ENCODE results near the gene BABAM2. TPM values are rescaled to one million over a fixed set of nuclear protein-coding genes. Genes with fewer than 3 reads are reported as not detected.

Gene BABAM2
- total RNA-seq, 6 experiments from 2014 or later: 17.1 to 39.4 (median 25.5) TPM

- H3K4me3 ChIP-seq: no peak overlapping the region
- H3K9me3 ChIP-seq: no peaks in the 10 kb centered on the region
- H3K27ac ChIP-seq: no peak overlapping the region
- no peaks in the 10 kb centered on the region for H3K36me3 ChIP-seq
- no peaks in the 10 kb centered on the region for H3K27me3 ChIP-seq
- TF ChIP-seq CTCF (IDR thresholded peaks at IDR 0.05) (no peak), POLR2A (IDR thresholded peaks at IDR 0.05) (no peak)
- peaks cover 0 to 37% (median 15%) of the 10 kb centered on the region in 4 donors for H3K4me1 ChIP-seq
- intact Hi-C loops (cut with DNase I): no loop called here
- DNase-seq (peak in 2 of 3 donors; percentile 19 to 54), ATAC-seq (no peak)
- WGBS (ENCODE audit: insufficient coverage, low coverage, low lambda C conversion rate, missing lambda C conversion rate): 60% methylated on average over 1 of the region's 6 CpGs
These were observed 456.1 kb downstream of the BABAM2 start for GRCh38 chr2:28346587-28346986.

- H3K27ac ChIP-seq: no peak overlapping the region
- WGBS (ENCODE audit: insufficient coverage, low coverage, low lambda C conversion rate, missing lambda C conversion rate): 94% methylated on average over 3 of the region's 6 CpGs
- no peak for ATAC-seq
These were observed 456.7 kb downstream of the BABAM2 start for GRCh38 chr2:28347193-28347592.

GRCh38 chr2:28347596-28347995 is 457.1 kb downstream of the BABAM2 start:
- 80% methylated on average over 3 of the region's 9 CpGs for WGBS (ENCODE audit: insufficient coverage, low coverage, low lambda C conversion rate, missing lambda C conversion rate)
- Histone ChIP-seq H3K27me3 (no peaks in the 10 kb centered on the region), H3K4me3 (no peak overlapping the region), H3K4me1 (peaks cover 0 to 28% (median 12%) of the 10 kb centered on the region in 4 donors), H3K27ac (no peak overlapping the region), H3K36me3 (no peaks in the 10 kb centered on the region), H3K9me3 (no peaks in the 10 kb centered on the region)
- intact Hi-C loops (cut with DNase I): no loop called here
- DNase-seq (peak in 1 of 3 donors; percentile 42), ATAC-seq (no peak)
- TF ChIP-seq CTCF (IDR thresholded peaks at IDR 0.05) (no peak), POLR2A (IDR thresholded peaks at IDR 0.05) (no peak)

More at GRCh38 chr2:28347193-28347592, 456.7 kb downstream of the BABAM2 start:
- Histone ChIP-seq H3K36me3 (no peaks in the 10 kb centered on the region), H3K9me3 (no peaks in the 10 kb centered on the region), H3K4me3 (no peak overlapping the region), H3K27me3 (no peaks in the 10 kb centered on the region), H3K4me1 (peaks cover 0 to 31% (median 12%) of the 10 kb centered on the region in 4 donors)
- TF ChIP-seq CTCF (IDR thresholded peaks at IDR 0.05) (no peak), POLR2A (IDR thresholded peaks at IDR 0.05) (no peak)
- DNase-seq: no peak
- intact Hi-C loops (cut with DNase I): no loop called here

GRCh38 chr2:28348149-28348567 is 457.6 kb downstream of the BABAM2 start:
- WGBS (ENCODE audit: insufficient coverage, low coverage, low lambda C conversion rate, missing lambda C conversion rate): 86% methylated on average over 1 of the region's 10 CpGs
- intact Hi-C loops (cut with DNase I): no loop called here

More at GRCh38 chr2:28348149-28348567, 457.6 kb downstream of the BABAM2 start:
- peaks cover 0 to 23% (median 10%) of the 10 kb centered on the region in 4 donors for H3K4me1 ChIP-seq
- H3K27ac ChIP-seq: no peak overlapping the region
- no peak overlapping the region for H3K4me3 ChIP-seq
- no peaks in the 10 kb centered on the region for H3K36me3 ChIP-seq
- no peak for TF ChIP-seq CTCF (IDR thresholded peaks at IDR 0.05)
- TF ChIP-seq POLR2A (IDR thresholded peaks at IDR 0.05): no peak
- no peaks in the 10 kb centered on the region for H3K9me3 ChIP-seq
- ATAC-seq (no peak), DNase-seq (peak in 1 of 3 donors; percentile 58)
- no peaks in the 10 kb centered on the region for H3K27me3 ChIP-seq

All from right lobe of liver (tissue), 6 donors.